ENCODE results near the gene MTERF1.

The MTERF1 gene, protein sequence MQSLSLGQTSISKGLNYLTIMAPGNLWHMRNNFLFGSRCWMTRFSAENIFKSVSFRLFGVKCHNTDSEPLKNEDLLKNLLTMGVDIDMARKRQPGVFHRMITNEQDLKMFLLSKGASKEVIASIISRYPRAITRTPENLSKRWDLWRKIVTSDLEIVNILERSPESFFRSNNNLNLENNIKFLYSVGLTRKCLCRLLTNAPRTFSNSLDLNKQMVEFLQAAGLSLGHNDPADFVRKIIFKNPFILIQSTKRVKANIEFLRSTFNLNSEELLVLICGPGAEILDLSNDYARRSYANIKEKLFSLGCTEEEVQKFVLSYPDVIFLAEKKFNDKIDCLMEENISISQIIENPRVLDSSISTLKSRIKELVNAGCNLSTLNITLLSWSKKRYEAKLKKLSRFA

GRCh38 chr7:91880413-91881241 is at the start of gene MTERF1:
TSS of gene MTERF1 (minus strand) at chr7:91880702. CDS start at chr7:91880083, 619 bp downstream.
- TF ChIP-seq, protein P1, sequence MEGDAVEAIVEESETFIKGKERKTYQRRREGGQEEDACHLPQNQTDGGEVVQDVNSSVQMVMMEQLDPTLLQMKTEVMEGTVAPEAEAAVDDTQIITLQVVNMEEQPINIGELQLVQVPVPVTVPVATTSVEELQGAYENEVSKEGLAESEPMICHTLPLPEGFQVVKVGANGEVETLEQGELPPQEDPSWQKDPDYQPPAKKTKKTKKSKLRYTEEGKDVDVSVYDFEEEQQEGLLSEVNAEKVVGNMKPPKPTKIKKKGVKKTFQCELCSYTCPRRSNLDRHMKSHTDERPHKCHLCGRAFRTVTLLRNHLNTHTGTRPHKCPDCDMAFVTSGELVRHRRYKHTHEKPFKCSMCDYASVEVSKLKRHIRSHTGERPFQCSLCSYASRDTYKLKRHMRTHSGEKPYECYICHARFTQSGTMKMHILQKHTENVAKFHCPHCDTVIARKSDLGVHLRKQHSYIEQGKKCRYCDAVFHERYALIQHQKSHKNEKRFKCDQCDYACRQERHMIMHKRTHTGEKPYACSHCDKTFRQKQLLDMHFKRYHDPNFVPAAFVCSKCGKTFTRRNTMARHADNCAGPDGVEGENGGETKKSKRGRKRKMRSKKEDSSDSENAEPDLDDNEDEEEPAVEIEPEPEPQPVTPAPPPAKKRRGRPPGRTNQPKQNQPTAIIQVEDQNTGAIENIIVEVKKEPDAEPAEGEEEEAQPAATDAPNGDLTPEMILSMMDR (IDR thresholded peaks at IDR 0.05; ENCODE audit: low read depth, low read length): peak; percentile 99
- peak; percentile 74 for DNase-seq (ENCODE audit: extremely low read depth, low read depth)

DNA sequence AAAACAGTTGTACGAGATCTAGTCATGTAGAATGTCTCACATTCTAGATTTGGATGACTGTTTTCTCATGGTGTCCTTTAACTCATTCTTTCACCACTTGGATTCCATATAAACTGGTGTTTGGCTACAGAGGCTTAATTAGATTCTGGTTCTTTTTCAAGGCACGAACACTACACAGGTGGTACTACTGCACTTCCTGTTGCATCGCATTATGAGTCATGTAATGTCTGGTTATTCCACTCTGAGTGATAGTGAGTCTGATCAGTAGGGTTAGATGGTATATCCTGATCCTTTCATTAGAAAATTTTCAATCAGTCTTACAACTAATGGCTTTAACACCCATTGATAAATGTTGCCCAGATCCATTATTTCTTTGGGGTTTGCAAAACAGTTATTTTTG is 49.0 kb upstream of the MTERF1 start:
- TF ChIP-seq, protein P1 (IDR thresholded peaks at IDR 0.05; ENCODE audit: low read depth, low read length): no peak
- DNase-seq (ENCODE audit: extremely low read depth, low read depth): no peak

GRCh38 chr7:91927912-91928311 is 47.4 kb upstream of the MTERF1 start:
- no peak for DNase-seq (ENCODE audit: extremely low read depth, low read depth)
- TF ChIP-seq, protein P1 (IDR thresholded peaks at IDR 0.05; ENCODE audit: low read depth, low read length): no peak

GRCh38 chr7:91922857-91923256 is 42.4 kb upstream of the MTERF1 start:
- TF ChIP-seq, protein P1 (IDR thresholded peaks at IDR 0.05; ENCODE audit: low read depth, low read length): no peak

DNA sequence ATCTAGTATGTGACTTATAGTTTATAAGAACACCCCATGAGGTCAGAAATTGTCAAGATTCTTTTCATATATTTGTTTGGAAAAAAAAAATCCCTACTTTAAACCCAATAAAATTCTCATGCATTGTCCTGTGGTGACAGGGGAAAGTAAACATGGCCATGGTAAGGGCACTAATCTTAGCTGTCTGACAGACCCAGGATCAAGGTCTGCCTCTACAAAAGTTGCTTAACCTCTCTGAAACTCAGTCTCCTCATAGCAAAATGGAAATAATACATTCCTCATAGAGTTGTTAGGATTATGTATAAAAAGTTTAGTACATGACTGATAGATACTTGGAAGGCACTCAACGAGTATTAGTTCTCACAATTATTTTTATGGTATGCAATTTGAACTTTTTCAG is 37.9 kb upstream of the MTERF1 start:
- TF ChIP-seq, protein P1 (IDR thresholded peaks at IDR 0.05; ENCODE audit: low read depth, low read length): no peak
- DNase-seq (ENCODE audit: extremely low read depth, low read depth): no peak

More at GRCh38 chr7:91922857-91923256, 42.4 kb upstream of the MTERF1 start:
- DNase-seq (ENCODE audit: extremely low read depth, low read depth): no peak

GRCh38 chr7:91916051-91916440 is 35.5 kb upstream of the MTERF1 start:
- TF ChIP-seq, protein P1 (IDR thresholded peaks at IDR 0.05; ENCODE audit: low read depth, low read length): no peak
- no peak for DNase-seq (ENCODE audit: extremely low read depth, low read depth)
